Neuronal stem cell (in vitro differentiated cells): ENCODE measurements around the gene GON4L.
"Not testable (repeated sequence)": the region's sequence is repeated elsewhere in the genome, so short reads cannot be mapped to it uniquely, and the experiment has no call there.

ENCODE experiments used
- DNase-seq: peaks from one replicate; pipeline ENCODE4 v3.0.0-alpha.2; 2013; ENCODE audit warnings: low spot score
- H2AFZ ChIP-seq: one replicate; pipeline ENCODE4 v1.6.1; 2013; ENCODE audit warnings: mild to moderate bottlenecking, low read length, inconsistent platforms
- H2AK5ac ChIP-seq: 2 replicates; pipeline ENCODE4 v1.6.1; 2013; ENCODE audit warnings: low read depth, mild to moderate bottlenecking, inconsistent platforms, low read length, moderate library complexity, mixed read lengths
- H2BK120ac ChIP-seq: 2 replicates; pipeline ENCODE4 v1.6.1; 2013; ENCODE audit warnings: low read depth, mild to moderate bottlenecking, inconsistent platforms, low read length, moderate library complexity, mixed read lengths
- H2BK12ac ChIP-seq: one replicate; pipeline ENCODE4 v1.6.1; 2013; ENCODE audit warnings: low read length, inconsistent platforms
- H2BK15ac ChIP-seq: 2 replicates; pipeline ENCODE4 v1.6.1; 2013; ENCODE audit warnings: mild to moderate bottlenecking, low read length, inconsistent platforms, mixed read lengths
- H2BK5ac ChIP-seq: one replicate; pipeline ENCODE4 v1.6.1; 2013; ENCODE audit warnings: inconsistent platforms, mild to moderate bottlenecking, low read length, moderate library complexity
- H3K14ac ChIP-seq: one replicate; pipeline ENCODE4 v1.6.1; 2013; ENCODE audit warnings: low read length, inconsistent platforms
- H3K18ac ChIP-seq: 2 replicates; pipeline ENCODE4 v1.6.1; 2013; ENCODE audit warnings: low read length, inconsistent platforms
- H3K23ac ChIP-seq: 2 replicates; pipeline ENCODE4 v1.6.1; 2013; ENCODE audit warnings: low read depth, mild to moderate bottlenecking, mixed read lengths, low read length, inconsistent platforms; ENCODE audit not compliant: poor library complexity
- H3K27ac ChIP-seq: replicated peaks from 3 replicates; pipeline ENCODE4 v1.5.1; 2013; ENCODE audit warnings: low read length, inconsistent platforms
- H3K27me3 ChIP-seq, 3 experiments: 2 replicates each; pipeline ENCODE4 v1.6.1; 2013; ENCODE audit warnings: low read length in 3 of 3, mild to moderate bottlenecking in 2 of 3, inconsistent platforms in 1 of 3, low read depth in 1 of 3, mixed read lengths in 1 of 3, moderate library complexity in 1 of 3; ENCODE audit not compliant: control insufficient read depth in 3 of 3, insufficient read depth in 3 of 3
- H3K36me3 ChIP-seq, 2 donors: replicated peaks in 1 of 2; 2 replicates each; pipeline ENCODE4 v1.6.1; 2013; ENCODE audit warnings: low read length in 2 of 2; ENCODE audit not compliant: control insufficient read depth in 2 of 2, insufficient read depth in 2 of 2
- H3K4ac ChIP-seq: 2 replicates; pipeline ENCODE4 v1.6.1; 2013; ENCODE audit warnings: inconsistent platforms, mild to moderate bottlenecking, low read length, moderate library complexity
- H3K4me1 ChIP-seq, 2 donors: 1 replicate in 1 of 2; 2 replicates in 1 of 2; pipeline ENCODE4 v1.6.1; 2013; ENCODE audit warnings: low read length in 2 of 2, low read depth in 1 of 2; ENCODE audit not compliant: control insufficient read depth in 2 of 2, insufficient read depth in 1 of 2
- H3K4me2 ChIP-seq: one replicate; pipeline ENCODE4 v1.6.1; 2013; ENCODE audit warnings: mild to moderate bottlenecking, low read length, inconsistent platforms; ENCODE audit not compliant: insufficient read depth, poor library complexity, severe bottlenecking
- H3K4me3 ChIP-seq, 2 donors: 2 replicates each; pipeline ENCODE4 v1.5.1; 2013; ENCODE audit warnings: low read length in 2 of 2, mild to moderate bottlenecking in 2 of 2, inconsistent platforms in 1 of 2, moderate library complexity in 1 of 2
- H3K79me1 ChIP-seq: one replicate; pipeline ENCODE4 v1.6.1; 2013; ENCODE audit warnings: low read depth, mild to moderate bottlenecking, inconsistent platforms, low read length, moderate library complexity
- H3K9ac ChIP-seq: one replicate; pipeline ENCODE4 v1.6.1; 2013; ENCODE audit warnings: mild to moderate bottlenecking, low read depth, low read length, inconsistent platforms; ENCODE audit not compliant: poor library complexity
- H3K9me3 ChIP-seq, 2 donors: replicated peaks in 1 of 2; 2 replicates each; pipeline versions ENCODE3 to v1.6.1; 2013; ENCODE audit warnings: low read length in 2 of 2, mild to moderate bottlenecking in 2 of 2, inconsistent platforms in 1 of 2, low read depth in 1 of 2, mixed read lengths in 1 of 2, moderate library complexity in 1 of 2; ENCODE audit not compliant: control insufficient read depth in 2 of 2, insufficient read depth in 1 of 2
- H4K8ac ChIP-seq: one replicate; pipeline ENCODE4 v1.6.1; 2013; ENCODE audit warnings: low read depth, mild to moderate bottlenecking, inconsistent platforms, low read length, moderate library complexity
- H4K91ac ChIP-seq: one replicate; pipeline ENCODE4 v1.6.1; 2013; ENCODE audit warnings: low read length, low read depth, mild to moderate bottlenecking, inconsistent platforms; ENCODE audit not compliant: poor library complexity
- WGBS, 2 donors: extraction: QIAGEN DNeasy Blood & Tissue Kit; methylation state at CpG; one replicate each; pipeline ENCODE4 v1.1.7; 2013; ENCODE audit warnings: missing lambda C conversion rate in 2 of 2, mixed read lengths in 1 of 2; ENCODE audit not compliant: insufficient read length in 2 of 2, insufficient replicate concordance in 1 of 2; ENCODE audit errors: extremely low coverage in 2 of 2; 5-methylcytosine and 5-hydroxymethylcytosine counted together

Gene GON4L

DNA sequence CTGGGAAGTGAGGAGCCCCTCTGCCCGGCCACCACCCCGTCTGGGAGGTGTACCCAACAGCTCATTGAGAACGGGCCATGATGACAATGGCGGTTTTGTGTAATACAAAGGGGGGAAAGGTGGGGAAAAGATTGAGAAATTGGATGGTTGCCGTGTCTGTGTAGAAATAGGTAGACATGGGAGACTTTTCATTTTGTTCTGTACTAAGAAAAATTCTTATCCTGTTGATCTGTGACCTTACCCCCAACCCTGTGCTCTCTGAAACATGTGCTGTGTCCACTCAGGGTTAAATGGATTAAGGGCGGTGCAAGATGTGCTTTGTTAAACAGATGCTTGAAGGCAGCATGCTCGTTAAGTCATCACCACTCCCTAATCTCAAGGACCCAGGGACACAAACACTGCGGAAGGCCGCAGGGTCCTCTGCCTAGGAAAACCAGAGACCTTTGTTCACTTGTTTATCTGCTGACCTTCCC is 22.1 kb downstream of the GON4L start:
- H3K23ac ChIP-seq, H3K4ac ChIP-seq, H3K9ac ChIP-seq, H3K18ac ChIP-seq, H2BK15ac ChIP-seq, H4K91ac ChIP-seq, H3K4me2 ChIP-seq, H3K4me1 ChIP-seq, H3K27ac ChIP-seq, H3K14ac ChIP-seq, H3K79me1 ChIP-seq, H3K27me3 ChIP-seq, H2BK120ac ChIP-seq, H2BK5ac ChIP-seq, H2BK12ac ChIP-seq, H2AFZ ChIP-seq, H2AK5ac ChIP-seq, DNase-seq, H4K8ac ChIP-seq: not testable (repeated sequence)
- no CpG with 5 or more reads among the region's 9 CpGs for WGBS, 2 donors
- H3K36me3 ChIP-seq: peaks cover 0 to 54% of the 10 kb centered on the region in 2 donors
- H3K9me3 ChIP-seq: peaks cover 2 to 21% of the 10 kb centered on the region in 2 donors
- peak overlapping the region in 1 of 2 donors; percentile 39 for H3K4me3 ChIP-seq

- Histone ChIP-seq H2BK120ac (no peak overlapping the region), H3K36me3 (peaks cover 0 to 54% of the 10 kb centered on the region in 2 donors), H2BK12ac (no peak overlapping the region), H2AK5ac (no peak overlapping the region), H3K23ac (no peak overlapping the region), H3K9me3 (peaks cover 2 to 21% of the 10 kb centered on the region in 2 donors), H3K27me3 (no peaks in the 10 kb centered on the region), H2BK15ac (no peak overlapping the region), H3K27ac (peak overlapping the region; percentile 52), H3K18ac (no peak overlapping the region), H2BK5ac (no peak overlapping the region), H3K4me2 (no peak overlapping the region), H4K91ac (no peak overlapping the region), H3K14ac (no peak overlapping the region), H3K4me1 (peaks cover 0 to 7% of the 10 kb centered on the region in 2 donors), H3K4me3 (peak overlapping the region in 1 of 2 donors; percentile 54), H3K79me1 (peaks cover 4% of the 10 kb centered on the region), H2AFZ (no peak overlapping the region), H3K4ac (no peak overlapping the region), H4K8ac (no peak overlapping the region), H3K9ac (no peak overlapping the region)
- DNase-seq: peak; percentile 26
- WGBS, 2 donors: no CpG with 5 or more reads among the region's 11 CpGs
These were observed 22.6 kb downstream of the GON4L start for GRCh38 chr1:155834296-155834926.

DNA sequence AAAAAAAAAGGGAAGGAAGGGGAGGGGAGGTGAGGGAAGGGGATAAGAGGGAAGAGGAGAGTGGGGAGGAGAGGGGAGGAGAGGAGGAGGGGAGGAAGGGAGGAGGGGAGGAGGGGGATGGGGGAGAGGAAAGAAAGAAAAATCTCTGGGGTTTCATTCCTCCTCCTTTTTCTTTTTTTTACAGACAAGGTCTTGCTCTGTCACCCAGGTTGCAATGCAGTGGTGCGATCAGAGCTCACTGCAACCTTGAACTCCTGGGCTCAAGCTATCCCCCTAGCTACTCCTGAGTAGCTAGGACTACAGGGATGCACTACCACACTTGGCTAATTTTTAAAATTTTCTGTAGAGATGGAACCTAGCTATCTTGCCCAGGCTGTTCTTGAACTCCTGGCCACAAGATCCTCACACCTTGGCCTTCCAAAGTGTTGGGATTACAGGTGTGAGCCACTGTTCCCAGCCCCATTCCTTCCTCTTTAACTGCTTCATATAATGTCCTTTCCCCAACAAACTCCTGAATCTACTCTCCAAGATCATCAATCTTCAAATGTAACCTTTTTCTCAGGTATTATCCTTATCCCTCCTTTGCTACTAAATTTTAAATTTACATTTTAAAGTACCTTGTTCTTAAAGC is 23.2 kb downstream of the GON4L start:
- H3K27ac ChIP-seq: peak overlapping the region; percentile 58
- peaks cover 2 to 21% of the 10 kb centered on the region in 2 donors for H3K9me3 ChIP-seq
- no peak overlapping the region for H2BK5ac ChIP-seq
- H2BK120ac ChIP-seq: no peak overlapping the region
- no peak overlapping the region for H4K8ac ChIP-seq
- peaks cover 0 to 7% of the 10 kb centered on the region in 2 donors for H3K4me1 ChIP-seq
- H2BK12ac ChIP-seq: no peak overlapping the region
- H3K4me3 ChIP-seq: peak overlapping the region in 1 of 2 donors; percentile 54
- WGBS, 2 donors: no CpG with 5 or more reads among the region's 1 CpG
- H3K4ac ChIP-seq: no peak overlapping the region
- H3K36me3 ChIP-seq: peaks cover 0 to 54% of the 10 kb centered on the region in 2 donors
- H3K9ac ChIP-seq: no peak overlapping the region
- H2AFZ ChIP-seq: no peak overlapping the region
- H4K91ac ChIP-seq: no peak overlapping the region
- H3K18ac ChIP-seq: no peak overlapping the region
- peaks cover 4% of the 10 kb centered on the region for H3K79me1 ChIP-seq
- no peak overlapping the region for H2AK5ac ChIP-seq
- no peak overlapping the region for H3K14ac ChIP-seq
- no peak overlapping the region for H3K4me2 ChIP-seq
- H3K23ac ChIP-seq: no peak overlapping the region
- no peak for DNase-seq
- no peak overlapping the region for H2BK15ac ChIP-seq
- H3K27me3 ChIP-seq: no peaks in the 10 kb centered on the region

DNA sequence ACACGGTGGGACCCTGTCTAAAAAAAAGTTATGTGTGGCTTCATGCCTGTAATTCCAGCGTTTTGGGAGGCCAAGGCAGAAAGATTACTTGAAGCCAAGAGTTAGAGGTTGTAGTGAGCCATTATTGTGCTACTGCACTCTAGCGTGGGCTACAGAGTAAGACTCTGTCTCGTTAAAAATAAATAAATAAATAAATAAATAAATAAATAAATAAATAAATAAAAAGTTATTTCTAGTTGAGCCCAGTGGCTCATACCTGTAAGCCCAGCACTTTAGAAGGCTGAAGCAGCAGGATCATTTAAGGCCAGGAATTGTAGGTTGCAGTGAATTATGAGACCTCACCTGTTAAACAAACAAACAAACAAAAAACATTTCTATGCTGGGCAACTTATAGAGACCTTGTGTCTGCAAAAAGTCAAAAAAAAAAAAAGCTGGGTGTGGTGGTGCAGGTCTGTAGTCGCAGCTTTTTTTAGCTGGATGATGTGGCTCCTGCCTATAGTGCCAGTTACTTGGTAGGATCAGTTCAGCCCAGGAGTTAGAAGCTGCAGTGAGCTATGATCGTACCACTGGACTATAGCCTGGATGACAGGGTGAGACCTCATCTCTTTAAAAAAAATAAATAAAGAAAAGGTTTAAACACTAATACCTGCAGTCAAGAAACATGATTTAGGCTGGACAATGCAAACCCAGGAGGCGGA is 25.6 kb downstream of the GON4L start:
- Histone ChIP-seq H3K27me3 (no peaks in the 10 kb centered on the region), H4K91ac (no peak overlapping the region), H2BK5ac (no peak overlapping the region), H2BK120ac (no peak overlapping the region), H3K4ac (no peak overlapping the region), H4K8ac (no peak overlapping the region), H3K14ac (no peak overlapping the region), H3K4me1 (peaks cover 0 to 7% of the 10 kb centered on the region in 2 donors), H3K23ac (no peak overlapping the region), H2BK15ac (no peak overlapping the region), H2AFZ (no peak overlapping the region), H3K36me3 (peaks cover 2 to 55% of the 10 kb centered on the region in 2 donors), H3K27ac (no peak overlapping the region), H3K18ac (no peak overlapping the region), H2BK12ac (no peak overlapping the region), H3K4me3 (no peak overlapping the region), H3K9ac (no peak overlapping the region), H3K79me1 (peaks cover 4% of the 10 kb centered on the region), H3K9me3 (peaks cover 2 to 16% of the 10 kb centered on the region in 2 donors), H3K4me2 (no peak overlapping the region), H2AK5ac (no peak overlapping the region)
- WGBS, 2 donors: no CpG with 5 or more reads among the region's 7 CpGs
- DNase-seq: no peak
